ENCODE results near the gene IQSEC3. TPM values are rescaled to one million over a fixed set of nuclear protein-coding genes. Genes with fewer than 3 reads are reported as not detected.

The IQSEC3 gene
- total RNA-seq, 1 experiment from 2014 or later = not detected

- DNase-seq (ENCODE audit: low read depth) = no peak
- in situ Hi-C loops (cut with HindIII; ENCODE audit: low pct_unique_long_range_greater_than_20kb, low sequenced_read_pairs) = no loop called here
These were observed 160.8 kb downstream of the IQSEC3 start for GRCh38 chr12:227286-227915.

Other genes starting within 250 kb of the IQSEC3 start
- 0.95 TPM in 1 of 2 replicates, not detected in the other for gene SLC6A12, start 147.4 kb downstream of the IQSEC3 start, total RNA-seq (2014; rRNA removed; shearing (Covaris generic); ENCODE audit: low replicate concordance)
- not detected in 2 replicates for gene SLC6A13, start 196.1 kb downstream of the IQSEC3 start, total RNA-seq (2014; rRNA removed; shearing (Covaris generic); ENCODE audit: low replicate concordance)

Measured in Caki2 (cell line).